Stimulated activated CD8-positive, alpha-beta memory T cell treated with anti-CD3 and anti-CD28 coated beads, Interleukin-4, amount 100 ng/mL, for 1 hour (primary cell): ENCODE results near the gene SPAG16.

Experiments
- DNase-seq, 2 donors: peaks; one replicate each; pipeline ENCODE4 v3.0.0-alpha.2; 2020; ENCODE audit warnings: low read depth in 2 of 2, low spot score in 1 of 2

SPAG16 gene

DNA sequence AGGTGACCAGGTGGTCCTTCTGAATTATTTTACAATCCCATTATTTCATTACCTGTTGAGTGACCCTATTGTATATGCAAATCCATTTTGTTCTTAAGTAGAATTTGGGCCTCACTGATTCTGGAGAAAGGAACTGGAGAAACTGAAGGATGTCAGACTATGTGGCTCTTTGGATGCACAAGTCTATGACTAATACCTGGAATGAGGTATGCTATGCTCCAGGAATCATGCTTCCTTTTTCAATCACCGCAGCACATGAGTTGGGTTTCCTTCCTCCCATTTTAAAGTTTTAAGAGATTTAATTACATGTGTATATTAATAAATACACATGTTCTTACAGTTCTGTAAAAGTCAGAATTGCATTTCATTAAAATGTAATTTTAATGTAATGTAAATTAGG lies 872.7 kb downstream of the SPAG16 start:
- DNase-seq = no peak

- DNase-seq = no peak
Measured at GRCh38 chr2:214158851-214159250, 874.6 kb downstream of the SPAG16 start.

DNA sequence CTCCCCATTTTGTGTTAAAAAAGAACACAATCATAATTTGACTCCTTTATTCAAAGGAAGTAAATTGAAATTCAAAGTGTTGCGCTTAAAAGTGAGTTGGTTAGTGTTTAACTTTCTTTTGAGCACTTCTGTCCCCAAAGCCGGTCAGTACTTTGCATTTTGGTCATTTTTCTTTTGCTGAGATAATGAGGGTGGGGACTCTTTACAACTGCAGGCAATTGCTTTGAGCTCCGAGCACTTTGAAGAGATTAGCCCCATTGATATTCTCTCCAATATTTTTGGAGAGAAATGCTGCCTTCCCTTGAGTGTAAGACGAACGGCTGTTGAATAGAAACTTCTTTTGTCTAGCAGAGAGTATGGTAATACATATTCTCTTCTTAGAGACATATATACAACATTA lies 885.0 kb downstream of the SPAG16 start:
- no peak for DNase-seq

- DNase-seq = no peak
Measured at GRCh38 chr2:214169736-214170135, 885.5 kb downstream of the SPAG16 start.

DNA sequence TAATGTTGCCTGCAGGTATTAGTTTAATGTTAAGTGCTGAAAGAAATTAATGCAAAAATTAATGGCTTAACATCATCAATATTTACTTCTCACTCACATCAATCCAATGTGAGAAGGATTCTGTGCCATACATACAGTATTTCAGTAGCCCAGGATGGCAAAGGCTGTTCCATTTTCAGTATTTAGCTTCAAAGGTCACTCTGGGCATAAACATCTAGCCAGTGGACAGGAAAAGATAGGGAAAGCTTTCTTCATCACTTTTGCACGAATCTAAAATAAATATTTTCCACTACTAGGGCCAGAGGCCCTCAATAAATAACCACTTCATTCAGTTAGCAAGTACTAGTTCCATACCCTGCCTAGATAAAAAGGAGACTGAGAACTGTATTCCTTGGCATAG lies 890.3 kb downstream of the SPAG16 start:
- DNase-seq = no peak

GRCh38 chr2:214180071-214180470 lies 895.8 kb downstream of the SPAG16 start:
- DNase-seq = no peak

GRCh38 chr2:214180686-214181085 lies 896.4 kb downstream of the SPAG16 start:
- DNase-seq = no peak

DNA sequence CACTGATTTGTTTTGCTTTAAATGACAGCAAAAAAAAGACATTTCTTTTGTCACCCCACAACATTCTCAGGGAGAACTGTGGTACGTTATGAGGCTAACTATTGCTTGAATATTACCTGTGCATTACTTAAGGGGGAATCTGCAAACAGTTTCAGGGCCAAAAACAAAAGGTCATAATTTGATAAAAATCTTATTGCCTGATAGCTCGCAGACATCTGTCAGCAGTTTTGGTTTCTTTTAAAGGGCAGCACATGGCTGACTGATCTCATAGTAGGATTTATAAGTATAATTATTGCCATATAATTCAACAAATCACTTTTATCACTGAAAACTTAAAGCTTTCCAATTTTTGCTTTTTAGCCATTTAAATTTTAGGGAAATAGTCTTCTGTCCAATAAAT lies 900.2 kb downstream of the SPAG16 start:
- DNase-seq = no peak

DNA sequence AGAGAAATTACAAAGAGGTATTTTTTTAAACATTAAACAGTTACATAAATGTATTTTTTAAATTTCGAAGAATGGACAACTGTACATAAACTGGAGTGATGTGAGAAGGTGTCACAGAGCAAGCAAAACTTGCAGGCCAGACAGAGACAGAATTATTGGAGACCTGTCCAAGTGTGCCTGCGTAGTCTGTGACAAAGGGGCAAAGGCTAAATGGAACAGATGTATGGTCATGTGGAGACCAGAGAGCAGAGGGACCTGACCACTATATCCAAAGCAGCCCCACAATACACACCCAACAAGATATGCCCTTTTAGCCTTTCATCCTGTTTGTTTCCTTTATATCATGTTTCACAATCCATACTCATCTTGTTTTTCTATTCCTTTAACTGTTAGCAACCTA lies 901.3 kb downstream of the SPAG16 start:
- no peak for DNase-seq

DNA sequence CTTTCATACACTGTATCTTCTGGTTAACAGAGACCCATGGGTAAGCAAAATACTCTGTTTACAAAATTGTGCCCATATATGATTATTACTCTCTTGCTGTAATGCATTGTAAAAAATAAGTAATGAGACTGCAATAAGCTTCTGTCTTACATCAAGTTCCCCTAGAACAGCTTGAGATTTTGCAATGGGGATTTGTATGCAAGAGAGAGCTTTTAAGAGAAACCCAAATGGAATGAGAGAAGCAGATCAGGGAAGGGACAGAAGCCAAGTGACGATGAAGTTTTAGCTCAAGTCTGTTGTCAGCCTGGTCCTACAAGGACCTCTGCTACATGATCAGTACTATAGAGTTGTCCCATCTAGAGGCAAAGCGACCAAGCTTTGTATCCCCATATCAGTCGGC lies 908.4 kb downstream of the SPAG16 start:
- DNase-seq = no peak

- DNase-seq = no peak
Measured at GRCh38 chr2:214193943-214194342, 909.7 kb downstream of the SPAG16 start.

DNA sequence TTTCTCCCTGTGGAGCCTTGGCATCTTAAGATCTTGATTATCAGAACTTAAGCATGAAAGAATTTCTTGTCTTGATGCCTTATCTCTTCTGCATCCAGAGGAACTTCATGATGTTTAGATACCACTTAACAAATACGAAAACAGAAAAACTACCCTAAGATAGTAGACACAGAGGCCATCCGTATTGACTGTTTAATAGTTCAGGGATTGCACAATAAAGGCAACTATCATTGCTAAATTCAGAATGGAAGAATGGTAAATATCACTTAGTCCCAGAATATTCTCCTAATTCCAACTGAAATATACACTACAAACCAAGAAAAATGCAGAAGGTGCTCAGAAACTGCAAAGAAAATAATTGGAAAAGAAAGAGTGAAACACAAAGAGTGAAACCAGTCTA lies 912.0 kb downstream of the SPAG16 start:
- DNase-seq = no peak

DNA sequence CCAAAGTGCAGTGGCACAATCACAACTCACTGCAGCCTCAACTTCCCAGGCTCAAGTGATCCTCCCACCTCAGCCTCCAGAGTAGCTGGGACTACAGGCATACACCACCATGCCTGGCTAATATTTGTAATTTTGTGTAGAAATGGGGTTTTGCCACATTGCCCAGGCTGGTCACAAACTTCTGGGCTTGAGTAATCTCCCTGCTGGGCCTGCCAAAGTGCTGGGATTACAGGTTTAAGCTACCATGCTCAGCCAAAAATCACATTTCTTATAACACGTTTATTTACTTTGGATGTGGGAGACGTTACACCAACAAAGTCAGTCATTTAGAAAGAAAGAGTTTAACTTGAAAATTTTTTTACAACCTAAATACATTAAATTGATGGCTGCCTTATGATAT lies 917.6 kb downstream of the SPAG16 start:
- DNase-seq = no peak

- no peak for DNase-seq
Measured at GRCh38 chr2:214203214-214203613, 919.0 kb downstream of the SPAG16 start.

DNA sequence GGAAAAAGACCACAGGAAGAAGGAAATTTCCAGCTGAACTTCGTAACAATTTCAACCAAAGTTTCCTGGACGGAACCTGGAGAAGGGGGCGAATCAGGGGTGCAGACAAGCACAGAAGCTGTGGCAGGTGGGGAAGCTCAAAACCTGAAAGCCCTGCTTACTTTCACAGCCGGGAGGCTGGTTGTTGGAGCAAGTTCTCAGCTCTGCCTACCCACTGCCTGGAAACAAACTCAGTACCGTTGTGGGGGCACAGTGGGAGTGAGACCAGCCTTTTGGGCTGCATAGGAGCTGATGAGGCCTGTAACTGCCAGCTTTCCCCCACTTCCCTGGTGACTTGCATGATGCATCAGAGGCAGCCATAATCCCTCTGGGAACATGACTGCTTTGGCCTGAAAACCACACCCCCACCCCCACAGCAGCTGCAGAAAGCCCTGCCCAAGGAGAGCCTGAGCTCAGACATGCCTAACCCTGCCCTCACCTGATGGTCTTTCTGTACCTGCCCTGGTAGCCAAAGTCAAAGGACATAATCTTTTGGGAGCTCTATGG lies 919.6 kb downstream of the SPAG16 start:
- DNase-seq = no peak

DNA sequence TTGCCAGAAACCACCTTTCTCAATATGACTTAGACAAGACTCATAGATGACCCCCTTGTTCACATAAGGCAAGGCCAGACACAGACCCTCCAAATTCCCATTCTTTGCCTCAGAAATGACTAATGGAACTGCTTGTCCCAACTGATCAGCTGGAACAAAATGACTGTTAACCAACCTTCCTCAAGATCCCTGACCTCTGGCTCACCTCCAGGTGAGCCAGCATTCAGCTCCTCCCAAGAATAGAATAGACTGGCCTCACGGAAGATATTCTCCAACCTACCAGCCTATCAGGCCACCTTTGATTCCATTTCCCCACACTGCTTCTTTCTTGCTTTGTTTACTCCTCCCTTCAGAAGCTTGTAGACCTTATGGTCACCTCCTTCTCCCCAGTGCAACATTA lies 930.8 kb downstream of the SPAG16 start:
- DNase-seq = no peak

- DNase-seq = no peak
Measured at GRCh38 chr2:214217136-214217535, 932.9 kb downstream of the SPAG16 start.

GRCh38 chr2:214217599-214217998 lies 933.3 kb downstream of the SPAG16 start:
- DNase-seq = no peak

- DNase-seq = no peak
Measured at GRCh38 chr2:214220251-214220650, 936.0 kb downstream of the SPAG16 start.

DNA sequence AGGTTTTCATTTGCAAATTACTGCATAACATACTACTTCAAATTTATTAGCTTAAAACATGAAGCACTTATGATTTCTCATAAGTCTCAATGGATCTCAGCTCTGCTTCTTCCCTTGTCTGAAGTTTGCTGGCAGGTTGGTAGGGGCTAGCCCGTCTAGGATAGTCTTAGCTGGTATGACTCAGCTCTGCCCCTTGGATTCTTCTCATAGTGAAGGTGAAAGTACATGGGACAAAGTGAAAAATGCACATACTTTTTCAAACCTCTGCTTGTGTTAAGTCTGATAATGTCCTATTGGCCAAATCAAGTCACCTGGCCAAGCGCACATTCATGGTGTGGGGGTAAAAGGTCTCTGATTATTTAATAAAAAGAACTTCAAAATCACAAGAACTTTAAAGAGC lies 941.8 kb downstream of the SPAG16 start:
- DNase-seq = no peak

- DNase-seq = no peak
Measured at GRCh38 chr2:214232271-214232670, 948.0 kb downstream of the SPAG16 start.

DNA sequence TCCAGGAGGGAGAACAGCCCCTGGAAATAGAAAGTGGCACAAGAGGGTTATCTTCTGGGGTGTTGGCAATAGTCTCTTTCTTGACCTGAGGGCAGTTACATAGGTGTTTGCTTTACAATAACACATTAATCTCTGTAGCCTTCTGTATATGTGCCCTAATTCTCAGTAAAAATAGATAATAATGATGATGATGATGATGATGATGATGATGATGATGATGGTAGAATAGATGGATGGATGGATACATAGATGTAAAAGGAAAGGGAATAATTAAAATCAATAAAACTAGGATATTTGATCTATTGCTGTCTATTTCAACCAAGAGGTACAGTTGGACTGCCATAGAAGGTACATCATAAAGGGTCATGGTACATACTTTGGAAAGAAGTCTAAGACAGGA lies 948.9 kb downstream of the SPAG16 start:
- DNase-seq = no peak

DNA sequence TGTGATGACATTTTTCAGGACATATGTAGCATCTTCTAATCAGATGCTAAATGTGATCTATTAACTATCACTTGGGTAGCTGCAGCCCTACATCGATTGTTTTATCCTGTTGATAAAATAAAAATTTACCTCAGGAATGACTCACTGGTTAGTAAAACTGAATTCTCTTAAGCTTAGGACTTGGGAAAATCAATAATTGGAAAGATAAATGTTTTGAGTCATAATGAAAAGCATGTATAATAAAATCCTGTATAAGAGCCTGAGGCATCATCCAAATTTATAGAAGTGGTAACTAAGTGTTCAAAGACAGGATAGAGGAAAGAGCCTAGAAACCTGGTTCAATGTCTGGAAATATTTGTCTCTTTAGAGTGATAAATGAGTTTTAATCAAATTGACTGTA lies 958.5 kb downstream of the SPAG16 start:
- DNase-seq = no peak

GRCh38 chr2:214244847-214245246 lies 960.6 kb downstream of the SPAG16 start:
- no peak for DNase-seq
